ENCODE measurements around the gene TXNL4A.

TXNL4A gene

GRCh38 chr18:79991494-79991893 is 3.1 kb upstream of the TXNL4A start:
- DNase-seq: no peak

GRCh38 chr18:79989195-79989497 is 783 bp upstream of the TXNL4A start:
- DNase-seq: no peak

GRCh38 chr18:79988071-79988450 is 302 bp downstream of the TXNL4A start:
- DNase-seq: peak; percentile 47

GRCh38 chr18:79987566-79987965 is 797 bp downstream of the TXNL4A start:
- DNase-seq: no peak

- DNase-seq: no peak
Measured at GRCh38 chr18:79986726-79987125, 1.6 kb downstream of the TXNL4A start.

GRCh38 chr18:79985172-79985571 is 3.2 kb downstream of the TXNL4A start:
- DNase-seq: no peak

GRCh38 chr18:79983793-79984192 is 4.6 kb downstream of the TXNL4A start:
- no peak for DNase-seq

- no peak for DNase-seq
Measured at GRCh38 chr18:79983253-79983652, 5.1 kb downstream of the TXNL4A start.

GRCh38 chr18:79982736-79983135 is 5.6 kb downstream of the TXNL4A start:
- no peak for DNase-seq

GRCh38 chr18:79980585-79980984 is 7.8 kb downstream of the TXNL4A start:
- DNase-seq: no peak

GRCh38 chr18:79979843-79980242 is 8.5 kb downstream of the TXNL4A start:
- DNase-seq: no peak

- no peak for DNase-seq
Measured at GRCh38 chr18:79975985-79976680, 12.2 kb downstream of the TXNL4A start.

- DNase-seq: no peak
Measured at GRCh38 chr18:79975043-79975442, 13.3 kb downstream of the TXNL4A start.

- no peak for DNase-seq
Measured at GRCh38 chr18:79974025-79974654, 14.2 kb downstream of the TXNL4A start.

GRCh38 chr18:79973517-79973916 is 14.8 kb downstream of the TXNL4A start:
- no peak for DNase-seq

GRCh38 chr18:79972720-79973119 is 15.6 kb downstream of the TXNL4A start:
- no peak for DNase-seq

GRCh38 chr18:79971986-79972385 is 16.4 kb downstream of the TXNL4A start:
- DNase-seq: no peak

- DNase-seq: no peak
Measured at GRCh38 chr18:79971211-79971952, 17.0 kb downstream of the TXNL4A start.

- DNase-seq: no peak
Measured at GRCh38 chr18:79970419-79971133, 17.8 kb downstream of the TXNL4A start.

GRCh38 chr18:79965119-79965902 is 23.1 kb downstream of the TXNL4A start:
- peak; percentile 38 for DNase-seq

- DNase-seq: peak; percentile 55
Measured at GRCh38 chr18:79964330-79965118, 23.8 kb downstream of the TXNL4A start, which contains the start of gene HSBP1L1. Gene HSBP1L1 (plus strand): TSS chr18:79964643. CDS start chr18:79964736, 93 bp downstream.
